Spleen (tissue), 7 donors: ENCODE measurements around the gene NRL.

Experiments
- POLR2A ChIP-seq, 3 donors: fragments of 450-650 bp; IDR thresholded peaks; one replicate each; pipeline ENCODE4 v1.5.1; 2017; ENCODE audit warnings: antibody characterized with exemption in 3 of 3, mild to moderate bottlenecking in 1 of 3
- POLR2AphosphoS5 ChIP-seq, 3 donors: sonication (generic); formaldehyde crosslinking; IDR thresholded peaks; one replicate each; pipeline ENCODE4 v1.5.1; 2017; ENCODE audit warnings: antibody characterized with exemption in 3 of 3
- TF ChIP-seq, protein P1 (sequence below), 11 experiments: fragments of 200-600 bp in 7 of 11; fragments of 450-650 bp in 4 of 11; sonication (generic) in 4 of 11; IDR thresholded peaks in 8 of 11; conservative IDR thresholded peaks in 3 of 11; 1 replicate in 7 of 11; 2 replicates in 4 of 11; pipeline versions ENCODE4 v1.4.0 to v1.8.0; 2016 to 2021; ENCODE audit warnings: antibody characterized with exemption in 11 of 11, inconsistent platforms in 4 of 11, mild to moderate bottlenecking in 1 of 11
- donor health status: DM: no; HTN: no; CAD: no; lungs with moderate emphysema.
- donor health status: DM: no; HTN: no; CAD: no.
- donor health status: DM: no; HTN: no; CAD: no.

DNA sequence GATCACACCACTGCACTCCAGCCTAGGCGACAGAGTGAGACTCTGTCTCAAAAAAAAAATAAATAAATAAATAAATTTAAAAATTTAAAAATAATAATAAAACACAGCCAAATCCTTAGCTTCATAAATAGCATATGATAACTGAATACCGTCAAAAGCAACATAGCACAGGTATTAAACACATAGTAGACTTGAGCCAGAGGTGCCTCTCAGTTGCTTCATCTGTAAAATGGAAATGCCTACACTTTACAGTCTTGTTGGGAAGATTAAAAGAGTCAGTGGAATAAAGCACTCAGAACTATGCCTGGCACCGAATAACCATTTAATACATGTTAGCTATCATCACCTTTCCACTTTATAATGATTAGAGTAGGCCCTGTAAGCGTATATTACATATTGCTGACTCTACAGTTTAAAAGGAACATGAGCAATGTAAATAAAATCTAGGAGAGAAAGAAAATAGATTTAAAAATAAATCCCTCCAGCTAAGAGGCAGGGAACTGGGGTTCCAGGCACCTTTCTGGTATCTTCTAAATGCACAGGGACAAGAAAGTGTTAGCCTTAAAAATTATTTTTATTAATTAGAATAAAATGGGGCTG lies 8.0 kb downstream of the NRL start:
- TF ChIP-seq POLR2A (IDR thresholded peaks at IDR 0.05) (no peak), POLR2AphosphoS5 (IDR thresholded peaks at IDR 0.05) (no peak)
- TF ChIP-seq, protein P1, sequence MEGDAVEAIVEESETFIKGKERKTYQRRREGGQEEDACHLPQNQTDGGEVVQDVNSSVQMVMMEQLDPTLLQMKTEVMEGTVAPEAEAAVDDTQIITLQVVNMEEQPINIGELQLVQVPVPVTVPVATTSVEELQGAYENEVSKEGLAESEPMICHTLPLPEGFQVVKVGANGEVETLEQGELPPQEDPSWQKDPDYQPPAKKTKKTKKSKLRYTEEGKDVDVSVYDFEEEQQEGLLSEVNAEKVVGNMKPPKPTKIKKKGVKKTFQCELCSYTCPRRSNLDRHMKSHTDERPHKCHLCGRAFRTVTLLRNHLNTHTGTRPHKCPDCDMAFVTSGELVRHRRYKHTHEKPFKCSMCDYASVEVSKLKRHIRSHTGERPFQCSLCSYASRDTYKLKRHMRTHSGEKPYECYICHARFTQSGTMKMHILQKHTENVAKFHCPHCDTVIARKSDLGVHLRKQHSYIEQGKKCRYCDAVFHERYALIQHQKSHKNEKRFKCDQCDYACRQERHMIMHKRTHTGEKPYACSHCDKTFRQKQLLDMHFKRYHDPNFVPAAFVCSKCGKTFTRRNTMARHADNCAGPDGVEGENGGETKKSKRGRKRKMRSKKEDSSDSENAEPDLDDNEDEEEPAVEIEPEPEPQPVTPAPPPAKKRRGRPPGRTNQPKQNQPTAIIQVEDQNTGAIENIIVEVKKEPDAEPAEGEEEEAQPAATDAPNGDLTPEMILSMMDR (IDR thresholded peaks at IDR 0.05 in 8 of 11, conservative IDR thresholded peaks at IDR 0.05 in 3 of 11): no peak
